OCI-LY7 (cell line): Measurements from ENCODE around the gene CFAP20.

Source experiments
- EZH2phosphoT487 ChIP-seq: fragments of 200-600 bp; sonication (generic); IDR thresholded peaks from 2 replicates; pipeline ENCODE4 v1.6.1; 2018; ENCODE audit warnings: low read depth, borderline replicate concordance, mild to moderate bottlenecking, mixed run types, antibody characterized with exemption, low read length, moderate library complexity, mixed read lengths
- TF ChIP-seq, protein P1 (sequence below): fragments of 200-600 bp; sonication (generic); conservative IDR thresholded peaks from 2 replicates; pipeline ENCODE4 v1.5.1; 2014; ENCODE audit warnings: mild to moderate bottlenecking, antibody characterized with exemption, low read length, moderate library complexity, mixed read lengths

DNA sequence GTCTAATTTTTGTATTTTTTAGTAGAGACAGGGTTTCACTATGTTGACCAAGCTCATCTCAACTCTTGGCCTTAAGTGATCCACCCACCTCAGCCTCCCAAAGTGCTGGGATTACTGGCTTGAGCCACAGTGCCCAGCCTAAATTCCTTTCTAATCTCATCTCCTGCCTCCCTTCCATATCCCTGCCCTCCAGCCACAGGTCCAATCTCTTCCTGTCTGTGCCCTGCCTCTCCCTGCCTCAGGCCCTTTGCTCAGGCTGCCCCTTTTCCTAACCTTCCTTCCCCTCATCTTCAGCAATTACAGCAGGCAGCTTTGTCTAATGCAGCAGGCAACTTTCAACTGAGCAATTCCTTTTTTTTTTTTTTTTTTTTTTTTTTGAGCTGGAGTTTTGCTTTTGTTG is 46.8 kb downstream of the CFAP20 start:
- TF ChIP-seq, protein P1, sequence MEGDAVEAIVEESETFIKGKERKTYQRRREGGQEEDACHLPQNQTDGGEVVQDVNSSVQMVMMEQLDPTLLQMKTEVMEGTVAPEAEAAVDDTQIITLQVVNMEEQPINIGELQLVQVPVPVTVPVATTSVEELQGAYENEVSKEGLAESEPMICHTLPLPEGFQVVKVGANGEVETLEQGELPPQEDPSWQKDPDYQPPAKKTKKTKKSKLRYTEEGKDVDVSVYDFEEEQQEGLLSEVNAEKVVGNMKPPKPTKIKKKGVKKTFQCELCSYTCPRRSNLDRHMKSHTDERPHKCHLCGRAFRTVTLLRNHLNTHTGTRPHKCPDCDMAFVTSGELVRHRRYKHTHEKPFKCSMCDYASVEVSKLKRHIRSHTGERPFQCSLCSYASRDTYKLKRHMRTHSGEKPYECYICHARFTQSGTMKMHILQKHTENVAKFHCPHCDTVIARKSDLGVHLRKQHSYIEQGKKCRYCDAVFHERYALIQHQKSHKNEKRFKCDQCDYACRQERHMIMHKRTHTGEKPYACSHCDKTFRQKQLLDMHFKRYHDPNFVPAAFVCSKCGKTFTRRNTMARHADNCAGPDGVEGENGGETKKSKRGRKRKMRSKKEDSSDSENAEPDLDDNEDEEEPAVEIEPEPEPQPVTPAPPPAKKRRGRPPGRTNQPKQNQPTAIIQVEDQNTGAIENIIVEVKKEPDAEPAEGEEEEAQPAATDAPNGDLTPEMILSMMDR, result no peak
- no peak for TF ChIP-seq EZH2phosphoT487
